Stomach (tissue), 4 donors: ENCODE results near the gene CRISP2.

ENCODE experiments used
- CTCF ChIP-seq, 7 experiments: fragments of 450-650 bp in 4 of 7; fragments of 200-600 bp in 3 of 7; sonication (generic) in 3 of 7; IDR thresholded peaks; one replicate each; pipeline ENCODE4 v1.5.1; 2016 to 2019; ENCODE audit warnings: antibody characterized with exemption in 7 of 7, control low read depth in 2 of 7, mild to moderate bottlenecking in 1 of 7
- EP300 ChIP-seq: sonication (generic); formaldehyde crosslinking; IDR thresholded peaks from one replicate; pipeline ENCODE4 v1.6.1; 2017; ENCODE audit warnings: antibody characterized with exemption
- POLR2A ChIP-seq, 4 donors: fragments of 450-650 bp; IDR thresholded peaks; one replicate each; pipeline ENCODE4 v1.6.1; 2016; ENCODE audit warnings: antibody characterized with exemption in 4 of 4, control low read depth in 2 of 4, mild to moderate bottlenecking in 1 of 4, moderate library complexity in 1 of 4
- POLR2AphosphoS5 ChIP-seq, 3 donors: sonication (generic); formaldehyde crosslinking; IDR thresholded peaks; one replicate each; pipeline ENCODE4 v1.6.1; 2016; ENCODE audit warnings: antibody characterized with exemption in 3 of 3

GRCh38 chr6:49713346-49713745, at the start of gene CRISP2:
- no peak for TF ChIP-seq POLR2AphosphoS5 (IDR thresholded peaks at IDR 0.05)
- no peak for TF ChIP-seq CTCF (IDR thresholded peaks at IDR 0.05)
- TF ChIP-seq POLR2A (IDR thresholded peaks at IDR 0.05): no peak
- TF ChIP-seq EP300: no peak
